ENCODE results near the gene PAN3.

DNA sequence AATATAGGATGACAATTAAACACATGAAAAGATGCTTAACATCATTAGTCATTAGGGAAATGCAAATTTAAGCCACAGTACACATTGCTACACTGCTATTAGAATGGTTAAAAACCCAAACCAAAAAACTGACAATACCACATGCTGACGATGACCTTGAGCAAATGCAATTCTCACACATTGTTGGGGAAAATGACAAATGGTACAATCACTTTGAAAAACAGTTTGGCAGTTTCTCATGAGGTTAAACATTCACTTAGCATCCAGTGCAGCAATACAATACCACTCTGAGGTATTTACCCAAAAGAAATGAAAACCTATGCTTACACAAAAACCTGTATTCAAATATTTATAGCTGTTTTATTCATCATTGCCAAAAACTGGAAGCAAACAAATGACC is 49.3 kb upstream of the PAN3 start:
- TF ChIP-seq, protein P1, sequence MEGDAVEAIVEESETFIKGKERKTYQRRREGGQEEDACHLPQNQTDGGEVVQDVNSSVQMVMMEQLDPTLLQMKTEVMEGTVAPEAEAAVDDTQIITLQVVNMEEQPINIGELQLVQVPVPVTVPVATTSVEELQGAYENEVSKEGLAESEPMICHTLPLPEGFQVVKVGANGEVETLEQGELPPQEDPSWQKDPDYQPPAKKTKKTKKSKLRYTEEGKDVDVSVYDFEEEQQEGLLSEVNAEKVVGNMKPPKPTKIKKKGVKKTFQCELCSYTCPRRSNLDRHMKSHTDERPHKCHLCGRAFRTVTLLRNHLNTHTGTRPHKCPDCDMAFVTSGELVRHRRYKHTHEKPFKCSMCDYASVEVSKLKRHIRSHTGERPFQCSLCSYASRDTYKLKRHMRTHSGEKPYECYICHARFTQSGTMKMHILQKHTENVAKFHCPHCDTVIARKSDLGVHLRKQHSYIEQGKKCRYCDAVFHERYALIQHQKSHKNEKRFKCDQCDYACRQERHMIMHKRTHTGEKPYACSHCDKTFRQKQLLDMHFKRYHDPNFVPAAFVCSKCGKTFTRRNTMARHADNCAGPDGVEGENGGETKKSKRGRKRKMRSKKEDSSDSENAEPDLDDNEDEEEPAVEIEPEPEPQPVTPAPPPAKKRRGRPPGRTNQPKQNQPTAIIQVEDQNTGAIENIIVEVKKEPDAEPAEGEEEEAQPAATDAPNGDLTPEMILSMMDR (IDR thresholded peaks at IDR 0.05): no peak
- TF ChIP-seq EZH2phosphoT487 (IDR thresholded peaks at IDR 0.05) (no peak), EZH2 (IDR thresholded peaks at IDR 0.05) (no peak)

Measured in neural progenitor cell (in vitro differentiated cells).